Glutamatergic neuron (in vitro differentiated cells): ENCODE data around the gene FOXF1. TPM values are rescaled to one million over a fixed set of nuclear protein-coding genes. Genes with fewer than 3 reads are reported as not detected.

ENCODE experiments used
- DNase-seq: peaks from one replicate; pipeline ENCODE4 v3.0.0; 2022
- H3K27ac Mint-ChIP-seq: one replicate; pipeline ENCODE4 v1.8.0; 2020; ENCODE audit warnings: mild to moderate bottlenecking, mixed read lengths, inconsistent platforms; ENCODE audit not compliant: unreplicated experiment
- H3K27me3 Mint-ChIP-seq: one replicate; pipeline ENCODE4 v1.8.0; 2020; ENCODE audit warnings: mild to moderate bottlenecking, moderate library complexity, mixed read lengths, inconsistent platforms; ENCODE audit not compliant: unreplicated experiment
- H3K36me3 Mint-ChIP-seq: one replicate; pipeline ENCODE4 v1.8.0; 2020; ENCODE audit warnings: mild to moderate bottlenecking, mixed read lengths, inconsistent platforms; ENCODE audit not compliant: unreplicated experiment
- H3K4me1 Mint-ChIP-seq: one replicate; pipeline ENCODE4 v1.8.0; 2020; ENCODE audit warnings: mild to moderate bottlenecking, low read depth, mixed read lengths, inconsistent platforms; ENCODE audit not compliant: unreplicated experiment
- H3K4me3 Mint-ChIP-seq: one replicate; pipeline ENCODE4 v1.8.0; 2020; ENCODE audit warnings: mild to moderate bottlenecking, mixed read lengths, inconsistent platforms; ENCODE audit not compliant: unreplicated experiment
- H3K9me3 Mint-ChIP-seq: one replicate; pipeline ENCODE4 v1.8.0; 2020; ENCODE audit warnings: mild to moderate bottlenecking, moderate library complexity, mixed read lengths, inconsistent platforms; ENCODE audit not compliant: unreplicated experiment
- CTCF ChIP-seq: fragments of 200-600 bp; sonication (generic); IDR thresholded peaks from one replicate; pipeline ENCODE4 v1.5.0; 2021; ENCODE audit not compliant: partially characterized antibody, unreplicated experiment
- total RNA-seq: library from RNA; stranded (reverse); fragmentation: NEBNext Ultra II Directional; extraction: Animal tissue kit (Norgen Biotek cat#: 25700); gene quantifications from one replicate; pipeline ENCODE4 v1.2.1, GENCODE V29; 2021; ENCODE audit not compliant: unreplicated experiment

FOXF1 gene
- total RNA-seq, 1 donor from 2014 or later, result not detected

GRCh38 chr16:86498671-86499439 is 11.5 kb upstream of the FOXF1 start:
- no peaks in the 10 kb centered on the region for H3K36me3 Mint-ChIP-seq
- H3K27me3 Mint-ChIP-seq, result peaks cover 30% of the 10 kb centered on the region
- TF ChIP-seq CTCF, result no peak
- H3K27ac Mint-ChIP-seq, result no peak overlapping the region
- peak; percentile 40 for DNase-seq
- H3K4me3 Mint-ChIP-seq, result peak overlapping the region; percentile 9
- H3K4me1 Mint-ChIP-seq, result peaks cover 7% of the 10 kb centered on the region
- peaks cover 15% of the 10 kb centered on the region for H3K9me3 Mint-ChIP-seq

- peak overlapping the region; percentile 42 for H3K4me3 Mint-ChIP-seq
- no peak for TF ChIP-seq CTCF
- peaks cover 29% of the 10 kb centered on the region for H3K27me3 Mint-ChIP-seq
- H3K4me1 Mint-ChIP-seq, result peaks cover 7% of the 10 kb centered on the region
- no peaks in the 10 kb centered on the region for H3K36me3 Mint-ChIP-seq
- no peak overlapping the region for H3K27ac Mint-ChIP-seq
- H3K9me3 Mint-ChIP-seq, result peaks cover 14% of the 10 kb centered on the region
- DNase-seq, result no peak
These were observed 10.9 kb upstream of the FOXF1 start for GRCh38 chr16:86499440-86499786.

- no peak overlapping the region for H3K4me3 Mint-ChIP-seq
- no peaks in the 10 kb centered on the region for H3K36me3 Mint-ChIP-seq
- no peak for TF ChIP-seq CTCF
- H3K4me1 Mint-ChIP-seq, result peaks cover 8% of the 10 kb centered on the region
- DNase-seq, result peak; percentile 17
- no peak overlapping the region for H3K27ac Mint-ChIP-seq
- H3K9me3 Mint-ChIP-seq, result peaks cover 15% of the 10 kb centered on the region
- peaks cover 35% of the 10 kb centered on the region for H3K27me3 Mint-ChIP-seq
These were observed 10.2 kb upstream of the FOXF1 start for GRCh38 chr16:86499889-86500707.

- H3K9me3 Mint-ChIP-seq, result peaks cover 16% of the 10 kb centered on the region
- no peak for DNase-seq
- H3K4me1 Mint-ChIP-seq, result peaks cover 10% of the 10 kb centered on the region
- peak overlapping the region; percentile 48 for H3K27ac Mint-ChIP-seq
- H3K36me3 Mint-ChIP-seq, result no peaks in the 10 kb centered on the region
- no peak for TF ChIP-seq CTCF
- H3K4me3 Mint-ChIP-seq, result no peak overlapping the region
- H3K27me3 Mint-ChIP-seq, result peaks cover 38% of the 10 kb centered on the region
These were observed 9.4 kb upstream of the FOXF1 start for GRCh38 chr16:86500708-86501510.
